HCT116 (cell line): ENCODE measurements around the gene ZNF808. TPM values are rescaled to one million over a fixed set of nuclear protein-coding genes. Genes with fewer than 3 reads are reported as not detected.

Source experiments
- ATAC-seq: fragments of 200-7000 bp; cut with Tn5 transposase; 2 replicates; pipeline ENCODE4 v1.9.1; 2020; ENCODE audit warnings: mild to moderate bottlenecking, moderate library complexity
- BruUV-seq: library from RNA; stranded (reverse); fragments of 400-500 nt; replicated peaks from 2 replicates; lab custom pipeline; 2021; lab: Mats Ljungman, UMichigan
- CTCF ChIA-PET: fragments of 300-600 bp; sonication (Branson Sonifier 250); formaldehyde crosslinking; loops from one replicate; lab custom pipeline; 2021; ENCODE audit warnings: antibody characterized with exemption; lab: Charles Lee
- POLR2A ChIA-PET: fragments of 300-600, 350-600 bp; sonication (Branson Sonifier 250); formaldehyde crosslinking; loops from one replicate; lab custom pipeline; 2021; ENCODE audit warnings: antibody characterized with exemption; lab: Charles Lee
- RAD21 ChIA-PET, 2 experiments: fragments of 300-600 bp; sonication (Branson Sonifier 250); formaldehyde crosslinking; loops; one replicate each; lab custom pipeline; 2023; ENCODE audit warnings: low total read pairs in 2 of 2; ENCODE audit not compliant: uncharacterized antibody in 2 of 2, unreplicated experiment in 2 of 2, low non-redundant PET in 1 of 2; lab: Charles Lee
- DNase-seq: peaks from one replicate; pipeline ENCODE4 v3.0.0-alpha.2; 2010; ENCODE audit warnings: low read depth, low spot score
- H2AFZ ChIP-seq: fragments of 200-600 bp; shearing (Covaris generic), sonication (generic); 2 replicates; pipeline ENCODE4 v1.6.1; 2017; ENCODE audit warnings: low read depth, mixed run types, mixed read lengths, antibody characterized with exemption, low read length; ENCODE audit not compliant: poor library complexity, severe bottlenecking
- H3K27ac ChIP-seq: 2 replicates; pipeline ENCODE4 v1.5.1; 2012; ENCODE audit warnings: low read depth, low read length
- H3K27me3 ChIP-seq: fragments of 200-600 bp; sonication (generic); 2 replicates; pipeline ENCODE4 v1.6.1; 2016; ENCODE audit warnings: mixed run types, low read length, mixed read lengths; ENCODE audit not compliant: insufficient read depth
- H3K36me3 ChIP-seq, 2 experiments: fragments of 200-500 bp in 1 of 2; fragments of 200-600 bp in 1 of 2; sonication (Bioruptor generic) in 1 of 2; sonication (generic) in 1 of 2; 2 replicates each; pipeline versions ENCODE4 v1.5.1 to v1.6.1; 2014 to 2016; ENCODE audit warnings: low read length in 2 of 2, inconsistent platforms in 1 of 2, mixed read lengths in 1 of 2, mixed run types in 1 of 2; ENCODE audit not compliant: insufficient read depth in 2 of 2, control insufficient read depth in 1 of 2
- H3K4me1 ChIP-seq, 2 experiments: fragments of 200-600 bp in 1 of 2; sonication (generic) in 1 of 2; 2 replicates each; pipeline versions ENCODE4 v1.5.1 to v1.6.1; 2012 to 2017; ENCODE audit warnings: low read length in 2 of 2, inconsistent platforms in 1 of 2, mild to moderate bottlenecking in 1 of 2, mixed read lengths in 1 of 2, mixed run types in 1 of 2, moderate library complexity in 1 of 2; ENCODE audit not compliant: insufficient read depth in 2 of 2, control insufficient read depth in 1 of 2
- H3K4me2 ChIP-seq: fragments of 200-600 bp; sonication (generic); 2 replicates; pipeline ENCODE4 v1.6.1; 2017; ENCODE audit warnings: mixed run types, low read length, mixed read lengths
- H3K4me3 ChIP-seq, 2 experiments: fragments of 200-600 bp in 1 of 2; sonication (generic) in 1 of 2; replicated peaks in 1 of 2; 2 replicates each; pipeline ENCODE4 v1.5.1; 2011 to 2016; ENCODE audit warnings: low read length in 2 of 2, control low read depth in 1 of 2, low read depth in 1 of 2, mild to moderate bottlenecking in 1 of 2, mixed read lengths in 1 of 2, mixed run types in 1 of 2
- H3K79me2 ChIP-seq: fragments of 200-600 bp; sonication (generic); 2 replicates; pipeline ENCODE4 v1.6.1; 2017; ENCODE audit warnings: mild to moderate bottlenecking, mixed run types, low read length, moderate library complexity, mixed read lengths; ENCODE audit not compliant: insufficient read depth
- H3K9ac ChIP-seq: fragments of 200-600 bp; sonication (generic); 2 replicates; pipeline ENCODE4 v1.6.1; 2016; ENCODE audit warnings: low read length, mixed read lengths
- H3K9me2 ChIP-seq: fragments of 200-600 bp; sonication (generic), shearing (Covaris generic); 2 replicates; pipeline ENCODE4 v1.6.1; 2017; ENCODE audit warnings: mixed run types, mild to moderate bottlenecking, moderate library complexity; ENCODE audit not compliant: insufficient read depth
- H3K9me3 ChIP-seq, 2 experiments: fragments of 200-500 bp in 1 of 2; fragments of 200-600 bp in 1 of 2; sonication (Bioruptor generic) in 1 of 2; sonication (generic) in 1 of 2; 2 replicates each; pipeline ENCODE4 v1.6.1; 2014 to 2017; ENCODE audit warnings: low read length in 2 of 2, mixed read lengths in 2 of 2, inconsistent platforms in 1 of 2, low read depth in 1 of 2, mild to moderate bottlenecking in 1 of 2, mixed run types in 1 of 2, moderate library complexity in 1 of 2; ENCODE audit not compliant: control insufficient read depth in 1 of 2, insufficient read depth in 1 of 2
- H4K20me1 ChIP-seq: fragments of 200-600 bp; sonication (generic), shearing (Covaris generic); 2 replicates; pipeline ENCODE4 v1.6.1; 2017; ENCODE audit warnings: mixed run types, mild to moderate bottlenecking, moderate library complexity; ENCODE audit not compliant: insufficient read depth
- CBX3 ChIP-seq: IDR thresholded peaks from 2 replicates; pipeline ENCODE4 v1.6.1; 2012; ENCODE audit warnings: low read depth
- EGR1 ChIP-seq: IDR thresholded peaks from 2 replicates; pipeline ENCODE4 v1.6.1; 2012; ENCODE audit warnings: low read depth
- ELF1 ChIP-seq: IDR thresholded peaks from 2 replicates; pipeline ENCODE4 v1.6.1; 2012; ENCODE audit warnings: low read depth, borderline replicate concordance
- EZH2 ChIP-seq: fragments of 200-600 bp; sonication (generic); IDR thresholded peaks from 2 replicates; pipeline ENCODE4 v1.6.1; 2017; ENCODE audit warnings: antibody characterized with exemption, mixed run types
- EZH2phosphoT487 ChIP-seq: fragments of 200-600 bp; IDR thresholded peaks from 2 replicates; pipeline ENCODE4 v1.6.1; 2018; ENCODE audit warnings: antibody characterized with exemption, borderline replicate concordance
- FOSL1 ChIP-seq: IDR thresholded peaks from 2 replicates; pipeline ENCODE4 v1.6.1; 2012; ENCODE audit warnings: low read depth
- JUND ChIP-seq: IDR thresholded peaks from 2 replicates; pipeline ENCODE4 v1.6.1; 2012
- POLR2A ChIP-seq: IDR thresholded peaks from 2 replicates; pipeline ENCODE4 v1.7.0; 2011; ENCODE audit warnings: borderline replicate concordance; ENCODE audit not compliant: insufficient read depth, insufficient read length; ENCODE audit errors: extremely low read depth
- SIN3A ChIP-seq: IDR thresholded peaks from 2 replicates; pipeline ENCODE4 v1.6.1; 2012; ENCODE audit warnings: low read depth
- SRF ChIP-seq: IDR thresholded peaks from 2 replicates; pipeline ENCODE4 v1.6.1; 2012; ENCODE audit warnings: low read depth
- YY1 ChIP-seq: IDR thresholded peaks from 2 replicates; pipeline ENCODE4 v1.6.1; 2011; ENCODE audit warnings: low read length, low read depth, moderate library complexity, mild to moderate bottlenecking; ENCODE audit not compliant: insufficient replicate concordance; ENCODE audit errors: extremely low read depth
- ZFX ChIP-seq: fragments of 450-650 bp; IDR thresholded peaks from 2 replicates; pipeline ENCODE4 v1.6.1; 2017
- ZNF274 ChIP-seq: fragments of 200-500 bp; sonication (Bioruptor generic); IDR thresholded peaks from 2 replicates; pipeline ENCODE4 v1.6.1; 2014; ENCODE audit warnings: mild to moderate bottlenecking, low read depth, low read length, inconsistent platforms
- intact Hi-C: fragments of 100-400 bp; cut with micrococcal nuclease; formaldehyde crosslinking; loops from 2 replicates; pipeline ENCODE4 v1.10.0; 2022
- total RNA-seq: library from RNA; stranded (reverse); gene quantifications from one replicate; pipeline ENCODE4 v1.2.1, GENCODE V29; 2021; ENCODE audit not compliant: unreplicated experiment
- TF ChIP-seq, protein P1 (sequence below): IDR thresholded peaks from 2 replicates; pipeline ENCODE4 v1.6.1; 2012
- TF ChIP-seq, protein P2 (sequence below): IDR thresholded peaks from 2 replicates; pipeline ENCODE4 v1.6.1; 2012
- TF ChIP-seq, protein P3 (sequence below): IDR thresholded peaks from 2 replicates; pipeline ENCODE4 v1.6.1; 2012; ENCODE audit warnings: low read depth

ZNF808 gene
- total RNA-seq, 1 experiment from 2014 or later: 15.4 TPM

DNA sequence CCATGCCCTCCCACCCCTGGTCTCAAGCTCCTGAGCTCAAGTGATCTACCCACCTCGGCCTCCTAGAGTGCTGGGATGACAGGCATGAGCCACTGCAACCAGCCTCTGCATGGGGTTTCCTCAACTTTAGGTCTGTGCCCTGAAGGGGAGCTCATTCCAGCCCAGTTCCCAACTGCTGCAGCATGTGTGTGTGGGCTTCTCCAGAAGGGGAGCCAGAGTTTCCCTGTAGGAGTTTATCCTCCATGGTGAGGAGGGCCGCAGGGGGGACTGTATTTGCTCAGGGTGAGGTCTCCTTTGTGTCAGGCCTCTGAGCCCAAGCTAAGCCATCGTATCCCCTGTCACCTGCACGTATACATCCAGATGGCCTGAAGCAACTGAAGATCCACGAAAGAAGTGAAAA, 11.3 kb upstream of the ZNF808 start:
- Histone ChIP-seq H2AFZ (no peak overlapping the region), H3K36me3 (no peaks in the 10 kb centered on the region)
- no peak for TF ChIP-seq JUND
- TF ChIP-seq, protein P1, sequence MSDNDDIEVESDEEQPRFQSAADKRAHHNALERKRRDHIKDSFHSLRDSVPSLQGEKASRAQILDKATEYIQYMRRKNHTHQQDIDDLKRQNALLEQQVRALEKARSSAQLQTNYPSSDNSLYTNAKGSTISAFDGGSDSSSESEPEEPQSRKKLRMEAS: no peak
- TF ChIP-seq SIN3A: no peak
- no peak for TF ChIP-seq ZFX
- no peak for TF ChIP-seq POLR2A
- no peak for TF ChIP-seq YY1
- TF ChIP-seq, protein P2, sequence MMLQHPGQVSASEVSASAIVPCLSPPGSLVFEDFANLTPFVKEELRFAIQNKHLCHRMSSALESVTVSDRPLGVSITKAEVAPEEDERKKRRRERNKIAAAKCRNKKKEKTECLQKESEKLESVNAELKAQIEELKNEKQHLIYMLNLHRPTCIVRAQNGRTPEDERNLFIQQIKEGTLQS: no peak
- TF ChIP-seq EGR1: no peak
- TF ChIP-seq EZH2: no peak
- TF ChIP-seq ZNF274: no peak
- no peak for TF ChIP-seq EZH2phosphoT487
- TF ChIP-seq SRF: no peak
- TF ChIP-seq ELF1: no peak
- TF ChIP-seq, protein P3, sequence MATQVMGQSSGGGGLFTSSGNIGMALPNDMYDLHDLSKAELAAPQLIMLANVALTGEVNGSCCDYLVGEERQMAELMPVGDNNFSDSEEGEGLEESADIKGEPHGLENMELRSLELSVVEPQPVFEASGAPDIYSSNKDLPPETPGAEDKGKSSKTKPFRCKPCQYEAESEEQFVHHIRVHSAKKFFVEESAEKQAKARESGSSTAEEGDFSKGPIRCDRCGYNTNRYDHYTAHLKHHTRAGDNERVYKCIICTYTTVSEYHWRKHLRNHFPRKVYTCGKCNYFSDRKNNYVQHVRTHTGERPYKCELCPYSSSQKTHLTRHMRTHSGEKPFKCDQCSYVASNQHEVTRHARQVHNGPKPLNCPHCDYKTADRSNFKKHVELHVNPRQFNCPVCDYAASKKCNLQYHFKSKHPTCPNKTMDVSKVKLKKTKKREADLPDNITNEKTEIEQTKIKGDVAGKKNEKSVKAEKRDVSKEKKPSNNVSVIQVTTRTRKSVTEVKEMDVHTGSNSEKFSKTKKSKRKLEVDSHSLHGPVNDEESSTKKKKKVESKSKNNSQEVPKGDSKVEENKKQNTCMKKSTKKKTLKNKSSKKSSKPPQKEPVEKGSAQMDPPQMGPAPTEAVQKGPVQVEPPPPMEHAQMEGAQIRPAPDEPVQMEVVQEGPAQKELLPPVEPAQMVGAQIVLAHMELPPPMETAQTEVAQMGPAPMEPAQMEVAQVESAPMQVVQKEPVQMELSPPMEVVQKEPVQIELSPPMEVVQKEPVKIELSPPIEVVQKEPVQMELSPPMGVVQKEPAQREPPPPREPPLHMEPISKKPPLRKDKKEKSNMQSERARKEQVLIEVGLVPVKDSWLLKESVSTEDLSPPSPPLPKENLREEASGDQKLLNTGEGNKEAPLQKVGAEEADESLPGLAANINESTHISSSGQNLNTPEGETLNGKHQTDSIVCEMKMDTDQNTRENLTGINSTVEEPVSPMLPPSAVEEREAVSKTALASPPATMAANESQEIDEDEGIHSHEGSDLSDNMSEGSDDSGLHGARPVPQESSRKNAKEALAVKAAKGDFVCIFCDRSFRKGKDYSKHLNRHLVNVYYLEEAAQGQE: no peak
- no peak for TF ChIP-seq FOSL1
- TF ChIP-seq CBX3: no peak
- TF ChIP-seq, all 23 proteins: peak for 0
- no peaks in the 10 kb centered on the region for H3K4me1 ChIP-seq
- H3K9ac ChIP-seq: no peak overlapping the region
- no peaks in the 10 kb centered on the region for H3K9me2 ChIP-seq
- H4K20me1 ChIP-seq: no peaks in the 10 kb centered on the region
- no peak overlapping the region for H3K4me2 ChIP-seq
- BruUV-seq: no TSS peak
- ATAC-seq (no peak), DNase-seq (no peak)
- H3K9me3 ChIP-seq: peaks cover 3 to 4% of the 10 kb centered on the region in 2 experiments; a peak in 2 of 4 replicates
- POLR2A ChIA-PET: no interaction called here
- H3K79me2 ChIP-seq: no peaks in the 10 kb centered on the region
- no peaks in the 10 kb centered on the region for H3K27me3 ChIP-seq
- no peak overlapping the region for H3K27ac ChIP-seq
- CTCF ChIA-PET: no interaction called here
- H3K4me3 ChIP-seq: no peak overlapping the region
- intact Hi-C loops: no loop called here
- RAD21 ChIA-PET: no interaction called here
